K562 treated with DMSO at 1 percent for 12 hours (cell line): ENCODE measurements around the gene KRTAP15-1. TPM values are rescaled to one million over a fixed set of nuclear protein-coding genes. Genes with fewer than 3 reads are reported as not detected.

Experiments used
- total RNA-seq: library from RNA; unstranded; fragments of 300-600 nt; gene quantifications from 2 replicates; pipeline ENCODE4 v1.2.3, GENCODE V29; 2022; ENCODE audit not compliant: insufficient read depth

Gene KRTAP15-1, protein sequence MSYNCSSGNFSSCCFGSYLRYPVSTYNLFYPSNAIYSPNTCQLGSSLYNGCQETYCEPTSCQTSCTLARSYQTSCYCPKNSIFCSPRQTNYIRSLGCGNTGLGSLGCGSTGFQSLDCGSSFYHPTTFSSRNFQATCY
- not detected in 2 replicates for total RNA-seq

GRCh38 chr21:30439975-30440374 is at the start of gene KRTAP15-1:
KRTAP15-1 (plus strand) TSS chr21:30440275; CDS start chr21:30440328, 53 bp downstream.

DNA sequence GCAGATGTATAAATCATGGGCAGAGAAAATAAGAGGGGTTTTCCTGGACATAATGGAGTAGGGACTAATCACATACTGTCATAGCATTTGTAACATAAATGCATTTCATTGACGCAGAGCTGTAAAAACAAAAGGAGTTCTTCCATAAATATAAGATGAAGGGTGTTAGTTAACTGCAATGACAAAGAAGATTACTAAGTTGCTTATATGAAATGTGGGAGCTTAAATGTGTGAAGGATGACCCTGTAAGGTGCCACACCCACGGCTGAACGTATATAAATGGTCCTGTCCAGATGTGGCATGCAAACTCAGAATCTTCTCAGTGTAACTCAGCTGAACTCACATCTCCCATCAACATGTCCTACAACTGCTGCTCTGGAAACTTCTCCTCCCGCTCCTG is 44.3 kb upstream of the KRTAP15-1 start, which contains the start of gene KRTAP13-1:
KRTAP13-1 (plus strand) TSS at position 301 of the 400 bp plus-strand sequence; CDS start at position 357, 56 bp downstream.

DNA sequence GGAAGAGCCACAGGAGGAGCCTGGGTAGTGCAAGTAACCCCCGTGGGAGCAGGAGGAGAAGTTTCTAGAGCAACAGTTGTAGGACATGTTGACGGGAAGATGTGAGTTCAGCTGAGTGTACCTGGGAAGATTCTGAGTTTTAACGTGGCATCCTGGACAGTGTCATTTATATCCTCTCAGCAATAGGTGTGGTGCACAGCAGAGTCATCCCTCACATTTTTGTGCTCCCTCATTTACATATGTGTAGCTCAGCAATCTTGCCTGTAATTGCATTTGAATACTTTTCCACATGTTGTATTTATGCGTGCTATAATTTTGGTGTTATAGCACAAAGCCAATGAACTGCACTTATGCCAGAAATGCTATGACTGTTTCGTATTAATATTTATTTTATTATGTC is 14.2 kb upstream of the KRTAP15-1 start, which contains the start of gene KRTAP13-3:
KRTAP13-3 (minus strand) TSS at position 101 of the 400 bp plus-strand sequence; CDS start at position 87, 14 bp downstream.

GRCh38 chr21:30430170-30430655 is 9.9 kb upstream of the KRTAP15-1 start, which contains the start of gene KRTAP13-4:
KRTAP13-4 (plus strand) TSS chr21:30430220; CDS start chr21:30430276, 56 bp downstream.

DNA sequence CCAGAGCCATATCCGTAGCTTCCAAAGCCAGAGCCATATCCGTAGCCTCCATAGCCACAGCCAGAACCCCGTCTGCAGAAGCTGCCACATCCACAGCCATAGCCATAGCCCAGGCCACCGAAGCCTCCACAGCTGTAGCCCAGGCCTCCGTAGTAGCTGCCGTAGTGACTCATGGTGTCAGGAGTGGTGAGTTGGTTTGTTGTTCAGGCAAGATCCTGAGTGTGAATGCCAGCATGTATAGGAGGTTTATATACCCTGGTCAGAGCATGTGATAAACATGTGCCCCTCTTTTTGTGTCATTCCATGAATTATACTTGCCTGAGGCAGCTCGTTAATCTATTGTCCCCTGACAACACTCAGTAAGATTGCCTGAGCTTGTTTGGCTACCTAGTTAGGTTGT is 40.1 kb downstream of the KRTAP15-1 start, which contains the start of gene KRTAP19-1:
KRTAP19-1 (minus strand) TSS at position 223 of the 400 bp plus-strand sequence; CDS start at position 173, 50 bp downstream.

GRCh38 chr21:30487336-30487735 is 47.3 kb downstream of the KRTAP15-1 start, which contains the start of gene KRTAP19-2:
KRTAP19-2 (minus strand) TSS chr21:30487436; CDS start chr21:30487348, 88 bp downstream.

Other genes starting within 250 kb of the KRTAP15-1 start
- not detected in 2 replicates for gene CLDN8, start 224.2 kb upstream of the KRTAP15-1 start, total RNA-seq
- not detected in 2 replicates for gene KRTAP24-1, start 157.3 kb upstream of the KRTAP15-1 start, total RNA-seq
- gene KRTAP25-1, start 150.8 kb upstream of the KRTAP15-1 start, total RNA-seq, result not detected in 2 replicates
- not detected in 2 replicates for gene KRTAP26-1, start 120.0 kb upstream of the KRTAP15-1 start, total RNA-seq
- not detected in 2 replicates for gene KRTAP27-1, start 102.6 kb upstream of the KRTAP15-1 start, total RNA-seq
- gene KRTAP23-1, start 91.7 kb upstream of the KRTAP15-1 start, total RNA-seq, result not detected in 2 replicates
- not detected in 2 replicates for gene KRTAP13-2, start 68.0 kb upstream of the KRTAP15-1 start, total RNA-seq
- not detected in 2 replicates for gene KRTAP13-1, start 44.2 kb upstream of the KRTAP15-1 start, total RNA-seq
- gene KRTAP13-3, start 14.3 kb upstream of the KRTAP15-1 start, total RNA-seq, result not detected in 2 replicates
- not detected in 2 replicates for gene KRTAP13-4, start 10.1 kb upstream of the KRTAP15-1 start, total RNA-seq
- not detected in 2 replicates for gene KRTAP19-1, start 40.1 kb downstream of the KRTAP15-1 start, total RNA-seq
- gene KRTAP19-2, start 47.2 kb downstream of the KRTAP15-1 start, total RNA-seq, result not detected in 2 replicates
- not detected in 2 replicates for gene KRTAP19-3, start 51.7 kb downstream of the KRTAP15-1 start, total RNA-seq
- not detected in 2 replicates for gene KRTAP19-4, start 56.9 kb downstream of the KRTAP15-1 start, total RNA-seq
- gene KRTAP19-5, start 61.9 kb downstream of the KRTAP15-1 start, total RNA-seq, result not detected in 2 replicates
- not detected in 2 replicates for gene KRTAP19-6, start 101.6 kb downstream of the KRTAP15-1 start, total RNA-seq
- gene KRTAP19-7, start 121.0 kb downstream of the KRTAP15-1 start, total RNA-seq, result not detected in 2 replicates
- not detected in 2 replicates for gene KRTAP22-2, start 150.1 kb downstream of the KRTAP15-1 start, total RNA-seq
- gene KRTAP6-3, start 152.2 kb downstream of the KRTAP15-1 start, total RNA-seq, result not detected in 2 replicates
- not detected in 2 replicates for gene KRTAP6-2, start 158.6 kb downstream of the KRTAP15-1 start, total RNA-seq
- gene KRTAP22-1, start 160.8 kb downstream of the KRTAP15-1 start, total RNA-seq, result not detected in 2 replicates
- not detected in 2 replicates for gene KRTAP6-1, start 173.7 kb downstream of the KRTAP15-1 start, total RNA-seq
- not detected in 2 replicates for gene KRTAP20-1, start 176.2 kb downstream of the KRTAP15-1 start, total RNA-seq
- gene KRTAP20-4, start 180.4 kb downstream of the KRTAP15-1 start, total RNA-seq, result not detected in 2 replicates
- gene KRTAP20-2, start 194.9 kb downstream of the KRTAP15-1 start, total RNA-seq, result not detected in 2 replicates
- not detected in 2 replicates for gene KRTAP20-3, start 202.6 kb downstream of the KRTAP15-1 start, total RNA-seq